ENCODE measurements around the gene RXYLT1. TPM values are rescaled to one million over a fixed set of nuclear protein-coding genes. Genes with fewer than 3 reads are reported as not detected.

Gene RXYLT1
- total RNA-seq, 3 donors from 2014 or later (not counting 1 experiment from before 2014, with no cell fraction given) = 5.8 to 10.6 (median 7.0) TPM

GRCh38 chr12:63845726-63846125 is 66.0 kb downstream of the RXYLT1 start:
- peaks cover 11% of the 10 kb centered on the region for H3K4me1 ChIP-seq (ENCODE audit: control insufficient read depth, insufficient read depth, low read length)
- no peak overlapping the region for H3K27ac Mint-ChIP-seq
- no peak for ATAC-seq
- H3K36me3 Mint-ChIP-seq = no peaks in the 10 kb centered on the region
- H3K4me1 Mint-ChIP-seq = peaks cover 6% of the 10 kb centered on the region in 2 donors
- H3K27ac ChIP-seq (ENCODE audit: low read length) = no peak overlapping the region
- peak overlapping the region; percentile 83 for H3K4me3 Mint-ChIP-seq
- H3K27me3 Mint-ChIP-seq (ENCODE audit: low read depth in 2 of 2) = peaks cover 8 to 24% of the 10 kb centered on the region in 2 donors
- H3K9me3 Mint-ChIP-seq = no peaks in the 10 kb centered on the region
- intact Hi-C loops (cut with micrococcal nuclease) = no loop called here
- no peaks in the 10 kb centered on the region for H3K27me3 ChIP-seq (ENCODE audit: control insufficient read depth, insufficient read depth, low read length)
- H3K9me3 ChIP-seq (ENCODE audit: control insufficient read depth, insufficient read depth, low read length) = no peaks in the 10 kb centered on the region
- H3K4me3 ChIP-seq (ENCODE audit: low read length) = no peak overlapping the region
- DNase-seq = no peak
- no peak for TF ChIP-seq CTCF (IDR thresholded peaks at IDR 0.05)
- H3K36me3 ChIP-seq (ENCODE audit: control insufficient read depth, insufficient read depth, low read length) = no peaks in the 10 kb centered on the region
- 84% methylated on average over 2 of the region's 2 CpGs for WGBS (ENCODE audit: insufficient coverage)

DNA sequence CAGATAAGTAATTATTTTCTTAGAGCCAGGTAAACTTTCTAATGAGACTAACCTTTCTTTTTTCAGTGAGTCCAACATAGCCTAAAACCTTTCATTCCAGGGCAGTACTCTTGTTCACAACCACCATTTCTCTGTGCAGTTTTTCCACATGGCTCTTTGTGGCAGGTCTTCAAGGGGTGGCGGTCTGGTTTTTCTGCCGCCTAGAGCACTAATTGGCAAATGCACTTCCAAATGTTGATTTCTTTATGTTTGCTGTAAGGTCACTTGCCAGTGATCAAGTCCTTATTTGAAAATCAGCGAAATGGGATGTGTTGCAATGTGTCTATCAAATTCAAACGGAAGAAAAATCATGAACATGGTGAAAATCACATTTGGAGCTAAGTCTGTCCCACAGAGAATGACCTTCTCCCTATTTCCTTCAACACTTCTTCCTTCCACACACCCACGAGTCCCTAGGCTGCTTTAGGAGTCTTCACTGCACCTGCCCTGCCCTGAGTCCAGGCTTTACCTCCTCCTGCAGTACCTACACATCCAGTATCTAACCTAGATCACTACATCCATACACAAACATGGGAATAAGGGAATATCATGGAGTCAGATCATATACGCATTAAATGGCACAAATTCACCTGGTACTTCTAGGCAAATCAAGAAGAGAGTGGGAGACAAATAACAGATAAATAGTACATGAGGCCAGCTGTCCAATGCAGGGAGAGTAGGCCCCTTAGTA is 66.7 kb downstream of the RXYLT1 start:
- intact Hi-C loops (cut with micrococcal nuclease) = no loop called here
- no peak for TF ChIP-seq CTCF (IDR thresholded peaks at IDR 0.05)
- no peaks in the 10 kb centered on the region for H3K9me3 Mint-ChIP-seq
- H3K4me1 ChIP-seq (ENCODE audit: control insufficient read depth, insufficient read depth, low read length) = peaks cover 11% of the 10 kb centered on the region
- H3K27me3 Mint-ChIP-seq (ENCODE audit: low read depth in 2 of 2) = peaks cover 8 to 24% of the 10 kb centered on the region in 2 donors
- no peaks in the 10 kb centered on the region for H3K36me3 ChIP-seq (ENCODE audit: control insufficient read depth, insufficient read depth, low read length)
- no peak for ATAC-seq
- no peak for DNase-seq
- H3K4me3 ChIP-seq (ENCODE audit: low read length) = no peak overlapping the region
- H3K36me3 Mint-ChIP-seq = no peaks in the 10 kb centered on the region
- H3K27me3 ChIP-seq (ENCODE audit: control insufficient read depth, insufficient read depth, low read length) = no peaks in the 10 kb centered on the region
- no peak overlapping the region for H3K27ac ChIP-seq (ENCODE audit: low read length)
- no peak overlapping the region for H3K27ac Mint-ChIP-seq
- H3K4me1 Mint-ChIP-seq = peaks cover 6% of the 10 kb centered on the region in 2 donors
- H3K9me3 ChIP-seq (ENCODE audit: control insufficient read depth, insufficient read depth, low read length) = no peaks in the 10 kb centered on the region
- no peak overlapping the region for H3K4me3 Mint-ChIP-seq
- 88% methylated on average over 6 of the region's 6 CpGs for whole genome bisulfite sequencing (ENCODE audit: insufficient coverage)

GRCh38 chr12:63848450-63848849 is 68.7 kb downstream of the RXYLT1 start:
- Histone ChIP-seq H3K27ac (ENCODE audit: low read length) (no peak overlapping the region), H3K4me1 (ENCODE audit: control insufficient read depth, insufficient read depth, low read length) (peaks cover 7% of the 10 kb centered on the region), H3K27me3 (ENCODE audit: control insufficient read depth, insufficient read depth, low read length) (no peaks in the 10 kb centered on the region), H3K36me3 (ENCODE audit: control insufficient read depth, insufficient read depth, low read length) (no peaks in the 10 kb centered on the region), H3K4me3 (ENCODE audit: low read length) (no peak overlapping the region), H3K9me3 (ENCODE audit: control insufficient read depth, insufficient read depth, low read length) (no peaks in the 10 kb centered on the region)
- ATAC-seq (no peak), DNase-seq (no peak)
- intact Hi-C loops (cut with micrococcal nuclease) = no loop called here
- no peaks in the 10 kb centered on the region for H3K9me3 Mint-ChIP-seq
- peaks cover 8 to 24% of the 10 kb centered on the region in 2 donors for H3K27me3 Mint-ChIP-seq (ENCODE audit: low read depth in 2 of 2)
- whole genome bisulfite sequencing (ENCODE audit: insufficient coverage) = 86% methylated on average over 4 of the region's 4 CpGs
- no peaks in the 10 kb centered on the region for H3K36me3 Mint-ChIP-seq
- no peak overlapping the region for H3K4me3 Mint-ChIP-seq
- TF ChIP-seq CTCF (IDR thresholded peaks at IDR 0.05) = no peak
- peaks cover 6% of the 10 kb centered on the region in 2 donors for H3K4me1 Mint-ChIP-seq
- no peak overlapping the region for H3K27ac Mint-ChIP-seq
